Measurements from ENCODE around the gene PAEP.

PAEP gene

DNA sequence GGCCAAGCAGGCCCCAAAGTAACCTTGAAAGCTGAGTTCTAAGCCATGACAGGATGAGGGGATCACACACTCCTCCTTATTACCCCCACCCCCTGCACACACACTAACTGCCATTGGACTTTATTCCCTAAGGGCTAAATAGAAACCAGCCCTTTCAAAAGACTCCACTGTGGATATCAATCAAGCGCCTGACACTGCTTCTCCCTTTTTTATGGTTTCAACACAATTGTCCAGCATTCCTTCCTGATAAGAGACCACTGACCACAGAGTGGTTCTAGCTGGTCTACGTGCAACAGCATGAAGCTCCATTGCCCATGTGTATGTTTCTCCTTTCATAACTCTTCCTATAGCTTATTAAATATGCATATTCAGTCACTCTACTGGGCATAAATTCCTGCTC lies 34.7 kb downstream of the PAEP start:
- TF ChIP-seq PKNOX1 (IDR thresholded peaks at IDR 0.05) (no peak), L3MBTL2 (conservative IDR thresholded peaks at IDR 0.05) (no peak), SP1 (IDR thresholded peaks at IDR 0.05) (no peak), ZNF384 (IDR thresholded peaks at IDR 0.05) (no peak), ELF4 (IDR thresholded peaks at IDR 0.05) (no peak), HDGF (IDR thresholded peaks at IDR 0.05; ENCODE audit: borderline replicate concordance) (no peak), ARNT (IDR thresholded peaks at IDR 0.05) (no peak), BHLHE40 (IDR thresholded peaks at IDR 0.05; ENCODE audit: borderline replicate concordance) (no peak), LEF1 (IDR thresholded peaks at IDR 0.05; ENCODE audit: borderline replicate concordance) (no peak), TARDBP (IDR thresholded peaks at IDR 0.05) (no peak)
- no peak for DNase-seq (ENCODE audit: extremely low spot score)
- ChIA-PET CTCF (no interaction called here), POLR2A (no interaction called here)

- DNase-seq (ENCODE audit: extremely low spot score) = no peak
- no peak for TF ChIP-seq LEF1 (IDR thresholded peaks at IDR 0.05; ENCODE audit: borderline replicate concordance)
- TF ChIP-seq ELF4 (IDR thresholded peaks at IDR 0.05) = no peak
- no peak for TF ChIP-seq NFRKB (IDR thresholded peaks at IDR 0.05)
- no peak for TF ChIP-seq FOXM1 (IDR thresholded peaks at IDR 0.05; ENCODE audit: borderline replicate concordance)
- no peak for TF ChIP-seq ZNF384 (IDR thresholded peaks at IDR 0.05)
- no peak for TF ChIP-seq ARNT (IDR thresholded peaks at IDR 0.05)
- no peak for TF ChIP-seq FOXK2 (IDR thresholded peaks at IDR 0.05)
- no peak for TF ChIP-seq PKNOX1 (IDR thresholded peaks at IDR 0.05)
- TF ChIP-seq FOXA1 (IDR thresholded peaks at IDR 0.05) = no peak
- no peak for TF ChIP-seq HDGF (IDR thresholded peaks at IDR 0.05; ENCODE audit: borderline replicate concordance)
- TF ChIP-seq CTBP1 (IDR thresholded peaks at IDR 0.05; ENCODE audit: borderline replicate concordance) = no peak
- TF ChIP-seq TARDBP (IDR thresholded peaks at IDR 0.05) = no peak
- TF ChIP-seq SUZ12 (IDR thresholded peaks at IDR 0.05) = no peak
- TF ChIP-seq SP1 (IDR thresholded peaks at IDR 0.05) = no peak
- no peak for TF ChIP-seq BHLHE40 (IDR thresholded peaks at IDR 0.05; ENCODE audit: borderline replicate concordance)
- CTCF ChIA-PET = no interaction called here
- POLR2A ChIA-PET = no interaction called here
These were observed 38.8 kb downstream of the PAEP start for GRCh38 chr9:135600296-135600817.

DNA sequence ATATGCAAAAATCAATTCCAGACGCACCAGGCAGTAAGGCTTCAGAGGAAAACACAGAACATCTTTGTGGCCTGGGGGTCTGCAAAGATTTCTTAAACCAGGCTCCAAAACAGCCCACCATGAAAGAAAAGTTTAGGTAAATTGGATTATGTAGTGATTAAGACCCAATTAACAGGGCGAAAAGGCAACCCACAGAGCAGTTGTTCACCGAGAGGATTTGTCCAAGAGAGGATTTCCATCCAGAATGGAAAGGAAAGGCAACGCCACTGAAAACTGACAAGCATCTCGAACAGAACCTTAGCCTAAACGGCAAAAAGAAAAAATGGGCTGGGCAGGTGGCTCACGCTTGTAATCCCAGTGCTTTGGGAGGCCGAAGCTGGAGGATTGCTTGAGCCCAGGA lies 40.4 kb downstream of the PAEP start:
- CTCF ChIA-PET = interaction anchor here (0.7 kb wide), 1 partner anchor 790 kb away, joined by 3 read pairs; no protein-coding TSS in a partner anchor

GRCh38 chr9:135602789-135603481 lies 41.4 kb downstream of the PAEP start:
- DNase-seq (ENCODE audit: extremely low spot score) = peak; percentile 59
- CTCF ChIA-PET = interaction anchor here (0.7 to 0.8 kb wide), 7 partner anchors 111 to 791 kb away, joined by 3 to 4 read pairs (median 3); no protein-coding TSS in a partner anchor
- POLR2A ChIA-PET = no interaction called here
- TF ChIP-seq FOXM1 (IDR thresholded peaks at IDR 0.05; ENCODE audit: borderline replicate concordance) = no peak
- TF ChIP-seq ZNF384 (IDR thresholded peaks at IDR 0.05) = no peak
- no peak for TF ChIP-seq LEF1 (IDR thresholded peaks at IDR 0.05; ENCODE audit: borderline replicate concordance)
- TF ChIP-seq BHLHE40 (IDR thresholded peaks at IDR 0.05; ENCODE audit: borderline replicate concordance) = no peak
- no peak for TF ChIP-seq NFRKB (IDR thresholded peaks at IDR 0.05)
- TF ChIP-seq ARNT (IDR thresholded peaks at IDR 0.05) = no peak
- no peak for TF ChIP-seq SP1 (IDR thresholded peaks at IDR 0.05)

More for the DNA sequence above, 40.4 kb downstream of the PAEP start:
- no peak for DNase-seq (ENCODE audit: extremely low spot score)
- POLR2A ChIA-PET = no interaction called here
- TF ChIP-seq SUZ12 (IDR thresholded peaks at IDR 0.05) = no peak
- no peak for TF ChIP-seq SP1 (IDR thresholded peaks at IDR 0.05)
- TF ChIP-seq FOXK2 (IDR thresholded peaks at IDR 0.05) = no peak
- TF ChIP-seq ARNT (IDR thresholded peaks at IDR 0.05) = no peak
- no peak for TF ChIP-seq L3MBTL2 (conservative IDR thresholded peaks at IDR 0.05)
- no peak for TF ChIP-seq ZNF384 (IDR thresholded peaks at IDR 0.05)
- TF ChIP-seq FOXA1 (IDR thresholded peaks at IDR 0.05) = no peak
- TF ChIP-seq LEF1 (IDR thresholded peaks at IDR 0.05; ENCODE audit: borderline replicate concordance) = no peak
- TF ChIP-seq FOXM1 (IDR thresholded peaks at IDR 0.05; ENCODE audit: borderline replicate concordance) = no peak
- no peak for TF ChIP-seq CTBP1 (IDR thresholded peaks at IDR 0.05; ENCODE audit: borderline replicate concordance)

- CTCF ChIA-PET = no interaction called here
- TF ChIP-seq HDGF (IDR thresholded peaks at IDR 0.05; ENCODE audit: borderline replicate concordance) (no peak), LEF1 (IDR thresholded peaks at IDR 0.05; ENCODE audit: borderline replicate concordance) (no peak), FOXK2 (IDR thresholded peaks at IDR 0.05) (no peak), TARDBP (IDR thresholded peaks at IDR 0.05) (no peak), SUZ12 (IDR thresholded peaks at IDR 0.05) (no peak), ELF4 (IDR thresholded peaks at IDR 0.05) (no peak), FOXM1 (IDR thresholded peaks at IDR 0.05; ENCODE audit: borderline replicate concordance) (no peak), FOXA1 (IDR thresholded peaks at IDR 0.05) (no peak), CTBP1 (IDR thresholded peaks at IDR 0.05; ENCODE audit: borderline replicate concordance) (no peak), NFRKB (IDR thresholded peaks at IDR 0.05) (no peak), PKNOX1 (IDR thresholded peaks at IDR 0.05) (no peak)
- POLR2A ChIA-PET = no interaction called here
These were observed 43.1 kb downstream of the PAEP start for GRCh38 chr9:135604437-135605237.

More at GRCh38 chr9:135604437-135605237, 43.1 kb downstream of the PAEP start:
- no peak for DNase-seq (ENCODE audit: extremely low spot score)

Data from HEK293T (cell line).